ENCODE data around the gene TOB2. TPM values are rescaled to one million over a fixed set of nuclear protein-coding genes. Genes with fewer than 3 reads are reported as not detected.
"Not testable (repeated sequence)": the region's sequence is repeated elsewhere in the genome, so short reads cannot be mapped to it uniquely, and the experiment has no call there.

TOB2 gene
- total RNA-seq, 2 donors from 2014 or later: 38.5 to 40.8 TPM

DNA sequence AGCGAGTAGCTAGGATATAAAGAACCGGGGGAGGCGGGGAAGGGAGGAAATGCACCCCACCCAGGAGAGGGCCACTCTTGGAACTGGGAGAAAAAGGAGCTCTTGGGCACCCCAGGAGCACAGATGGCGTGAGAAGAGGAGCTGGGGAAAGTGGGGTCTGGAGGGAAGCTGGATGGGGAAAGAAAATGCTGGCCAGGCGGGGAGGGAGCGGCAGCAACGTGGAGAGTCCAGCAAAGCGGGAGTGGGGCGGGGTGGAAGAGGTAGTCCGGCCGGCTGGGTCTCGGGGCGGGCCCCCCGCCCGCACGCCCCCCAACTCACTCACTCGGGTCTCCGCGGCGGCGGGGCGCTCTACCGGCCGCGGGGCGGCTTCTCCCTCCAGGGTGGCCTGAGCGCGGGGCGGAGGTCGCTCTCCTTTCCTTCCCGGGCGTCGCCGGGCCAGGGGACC lies 522 bp downstream of the TOB2 start:
- Mint-ChIP-seq H3K4me3 (peak overlapping the region; percentile 85), H3K4me1 (peaks cover 11% of the 10 kb centered on the region), H3K27ac (peak overlapping the region; percentile 86), H3K27me3 (no peaks in the 10 kb centered on the region), H3K9me3 (no peaks in the 10 kb centered on the region), H3K36me3 (ENCODE audit: low read depth) (peaks cover 69% of the 10 kb centered on the region)
- no peak for ATAC-seq (replicated peaks)

DNA sequence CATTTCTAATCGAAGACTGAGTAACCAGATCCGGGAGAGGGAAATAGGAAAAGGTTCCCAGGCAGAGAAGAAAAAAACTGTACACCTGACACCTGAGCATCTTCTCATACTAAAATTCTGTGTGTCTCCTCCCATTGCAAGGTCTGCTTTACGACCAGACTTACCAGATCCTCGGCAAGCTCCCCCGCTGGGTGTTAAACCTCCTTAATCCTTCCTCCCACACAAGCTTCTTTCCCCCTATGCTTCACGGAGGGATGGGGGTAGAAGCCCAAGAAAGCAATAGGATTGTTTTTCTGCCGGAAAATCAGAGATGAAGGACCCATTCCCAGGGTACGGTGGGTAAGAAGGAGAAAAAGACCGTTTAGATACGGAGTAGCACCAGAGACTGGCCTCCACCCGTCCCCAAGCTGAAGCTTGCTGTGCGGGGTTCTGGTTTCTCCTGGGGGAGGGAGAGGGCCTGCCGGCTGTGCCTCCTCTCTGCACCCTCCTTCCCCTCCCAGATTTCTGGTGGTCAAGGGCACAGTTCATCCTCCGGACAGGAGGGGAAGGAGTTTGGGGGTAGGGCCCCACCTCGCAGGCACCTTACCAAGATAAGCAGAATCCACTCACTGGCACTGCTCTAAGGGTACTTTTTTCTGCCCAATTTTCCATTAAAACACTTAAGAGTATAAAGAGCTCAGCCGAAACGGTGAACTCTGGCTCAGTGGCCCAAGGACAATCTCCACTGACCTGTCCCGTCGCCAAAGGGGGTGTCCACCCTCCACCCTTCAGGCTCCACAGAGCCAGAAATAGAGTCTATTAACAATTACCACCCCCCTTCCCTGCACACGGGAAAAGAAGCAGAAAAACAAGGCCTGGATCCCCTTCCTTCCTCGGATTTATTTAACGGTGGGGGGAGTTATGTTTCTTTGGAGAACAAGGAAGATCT lies 1.2 kb downstream of the TOB2 start:
- peak overlapping the region; percentile 86 for H3K27ac Mint-ChIP-seq
- no peaks in the 10 kb centered on the region for H3K9me3 Mint-ChIP-seq
- no peak for ATAC-seq (replicated peaks)
- H3K36me3 Mint-ChIP-seq (ENCODE audit: low read depth): peaks cover 76% of the 10 kb centered on the region
- H3K27me3 Mint-ChIP-seq: no peaks in the 10 kb centered on the region
- H3K4me1 Mint-ChIP-seq: peaks cover 11% of the 10 kb centered on the region
- peak overlapping the region; percentile 85 for H3K4me3 Mint-ChIP-seq

DNA sequence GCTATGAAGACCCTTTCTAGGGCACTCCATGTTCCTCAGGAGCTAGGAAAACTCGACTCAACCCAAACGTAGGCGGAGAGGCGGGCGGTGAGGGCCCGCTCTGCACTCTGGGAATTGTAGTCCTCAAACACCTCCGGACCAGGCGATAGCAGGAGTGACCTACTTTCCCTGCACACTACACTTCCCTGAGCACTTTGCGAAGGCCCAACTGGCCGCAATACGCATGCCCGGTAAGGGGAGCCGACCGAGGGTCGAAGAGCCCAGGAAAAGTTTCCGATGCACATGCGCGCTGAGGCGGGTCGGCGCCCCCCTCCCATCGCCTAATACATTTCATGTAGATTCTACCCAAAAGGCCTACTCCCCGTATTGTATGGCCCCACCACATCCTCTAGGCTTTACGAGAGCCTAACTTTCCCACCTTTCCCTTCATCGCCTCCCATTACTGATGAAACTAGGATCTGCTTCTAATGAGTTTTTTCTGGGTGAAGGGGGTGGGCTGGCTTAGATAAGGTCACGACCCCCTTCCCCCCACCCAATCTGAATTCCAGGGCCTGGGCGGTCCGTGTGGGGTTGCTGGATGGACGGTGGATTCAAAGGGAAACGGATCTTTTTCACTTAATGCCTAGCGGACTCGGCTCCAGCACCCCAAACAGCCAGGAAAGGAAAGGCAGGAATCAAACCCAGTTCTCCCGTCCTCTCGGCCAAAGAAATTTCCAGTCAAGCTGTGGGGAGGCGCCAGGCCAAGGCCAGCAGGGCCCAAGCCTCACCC lies 2.1 kb downstream of the TOB2 start:
- Mint-ChIP-seq H3K36me3 (ENCODE audit: low read depth) (peaks cover 84% of the 10 kb centered on the region), H3K27me3 (no peaks in the 10 kb centered on the region), H3K4me1 (peaks cover 11% of the 10 kb centered on the region), H3K27ac (peak overlapping the region; percentile 86), H3K4me3 (peak overlapping the region; percentile 85), H3K9me3 (no peaks in the 10 kb centered on the region)
- ATAC-seq (replicated peaks): peak; percentile 70

DNA sequence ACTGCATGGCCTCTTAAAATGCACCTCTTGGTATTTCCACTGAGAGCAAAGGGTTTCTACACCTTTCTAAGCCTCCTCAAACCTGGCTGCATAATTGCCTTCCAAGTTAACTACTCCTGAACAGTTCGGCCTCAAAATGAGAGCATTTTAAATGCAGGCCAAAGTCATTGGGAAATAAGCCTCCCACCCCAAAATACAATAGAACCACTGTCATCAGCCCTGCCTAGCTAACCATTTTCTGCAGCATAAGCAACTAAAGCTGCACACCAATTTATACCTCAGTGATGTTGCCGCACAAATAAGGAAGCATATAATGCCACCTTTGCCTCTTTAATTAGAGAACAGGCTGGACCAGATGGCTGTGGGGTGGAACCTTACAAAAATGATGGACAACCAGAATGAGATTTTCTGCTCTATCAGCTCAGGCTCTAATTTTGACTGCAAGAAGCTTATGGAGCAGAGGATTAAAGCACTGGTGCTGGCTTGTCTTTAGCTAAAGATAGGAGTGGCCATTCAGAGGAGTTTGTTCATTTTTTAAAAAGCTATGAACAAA lies 4.3 kb downstream of the TOB2 start:
- Mint-ChIP-seq H3K9me3 (no peaks in the 10 kb centered on the region), H3K4me3 (peak overlapping the region; percentile 85), H3K27me3 (no peaks in the 10 kb centered on the region), H3K36me3 (ENCODE audit: low read depth) (peaks cover 95% of the 10 kb centered on the region), H3K27ac (peak overlapping the region; percentile 36), H3K4me1 (no peaks in the 10 kb centered on the region)
- ATAC-seq (replicated peaks): no peak

DNA sequence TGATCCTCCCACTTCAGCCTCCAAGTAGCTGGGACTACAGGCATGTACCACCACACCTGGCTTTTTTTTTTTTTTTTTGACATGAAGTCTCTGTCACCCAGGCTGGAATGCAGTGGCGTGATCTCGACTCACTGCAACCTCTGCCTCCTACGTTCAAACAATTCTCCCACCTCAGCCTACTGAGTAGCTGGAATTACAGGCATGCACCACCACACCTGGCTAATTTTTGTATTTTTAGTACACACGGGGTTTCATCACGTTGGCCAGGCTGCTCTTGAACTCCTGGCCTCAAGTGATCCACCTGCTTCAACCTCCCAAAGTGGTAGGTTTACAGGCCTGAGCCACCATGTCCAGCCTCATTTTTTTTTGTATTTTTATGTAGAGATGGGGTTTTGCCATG lies 6.1 kb downstream of the TOB2 start:
- ATAC-seq (replicated peaks); H3K27me3 Mint-ChIP-seq; H3K4me1 Mint-ChIP-seq; H3K4me3 Mint-ChIP-seq; H3K27ac Mint-ChIP-seq; H3K9me3 Mint-ChIP-seq: not testable (repeated sequence)
- peaks cover 96% of the 10 kb centered on the region for H3K36me3 Mint-ChIP-seq (ENCODE audit: low read depth)

- H3K9me3 Mint-ChIP-seq: no peaks in the 10 kb centered on the region
- H3K4me3 Mint-ChIP-seq: no peak overlapping the region
- H3K36me3 Mint-ChIP-seq (ENCODE audit: low read depth): peaks cover 94% of the 10 kb centered on the region
- no peaks in the 10 kb centered on the region for H3K27me3 Mint-ChIP-seq
- H3K27ac Mint-ChIP-seq: no peak overlapping the region
- no peak for ATAC-seq (replicated peaks)
- H3K4me1 Mint-ChIP-seq: no peaks in the 10 kb centered on the region
Measured at GRCh38 chr22:41437198-41437597, 9.4 kb downstream of the TOB2 start.

GRCh38 chr22:41436322-41437113 lies 10.1 kb downstream of the TOB2 start:
- Mint-ChIP-seq H3K4me1 (no peaks in the 10 kb centered on the region), H3K27me3 (no peaks in the 10 kb centered on the region), H3K36me3 (ENCODE audit: low read depth) (peaks cover 94% of the 10 kb centered on the region), H3K9me3 (no peaks in the 10 kb centered on the region), H3K27ac (peak overlapping the region; percentile 60), H3K4me3 (no peak overlapping the region)
- ATAC-seq (replicated peaks): no peak

DNA sequence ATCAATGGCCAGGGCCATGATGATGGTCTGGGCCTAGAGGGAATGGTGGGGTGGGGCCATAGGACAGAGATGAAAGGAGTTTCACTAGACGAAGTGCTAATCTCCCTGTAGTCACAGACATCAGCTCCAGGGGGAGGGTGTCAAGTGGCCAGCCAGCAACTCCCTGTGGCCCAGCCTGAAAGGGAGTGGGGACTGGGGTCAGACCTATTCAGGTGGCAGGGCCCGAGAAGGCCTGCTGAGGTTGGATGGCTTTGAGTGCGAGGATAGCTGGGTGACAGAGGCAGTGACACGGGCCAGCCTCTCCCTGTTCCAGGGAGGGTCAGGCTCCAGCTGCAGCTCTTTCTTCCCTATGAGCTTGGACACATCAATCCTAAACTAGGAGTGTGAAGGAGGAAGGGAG lies 11.0 kb downstream of the TOB2 start:
- ATAC-seq (replicated peaks): no peak
- no peaks in the 10 kb centered on the region for H3K27me3 Mint-ChIP-seq
- H3K36me3 Mint-ChIP-seq (ENCODE audit: low read depth): peaks cover 95% of the 10 kb centered on the region
- H3K4me3 Mint-ChIP-seq: no peak overlapping the region
- H3K9me3 Mint-ChIP-seq: no peaks in the 10 kb centered on the region
- H3K27ac Mint-ChIP-seq: no peak overlapping the region
- H3K4me1 Mint-ChIP-seq: no peaks in the 10 kb centered on the region

DNA sequence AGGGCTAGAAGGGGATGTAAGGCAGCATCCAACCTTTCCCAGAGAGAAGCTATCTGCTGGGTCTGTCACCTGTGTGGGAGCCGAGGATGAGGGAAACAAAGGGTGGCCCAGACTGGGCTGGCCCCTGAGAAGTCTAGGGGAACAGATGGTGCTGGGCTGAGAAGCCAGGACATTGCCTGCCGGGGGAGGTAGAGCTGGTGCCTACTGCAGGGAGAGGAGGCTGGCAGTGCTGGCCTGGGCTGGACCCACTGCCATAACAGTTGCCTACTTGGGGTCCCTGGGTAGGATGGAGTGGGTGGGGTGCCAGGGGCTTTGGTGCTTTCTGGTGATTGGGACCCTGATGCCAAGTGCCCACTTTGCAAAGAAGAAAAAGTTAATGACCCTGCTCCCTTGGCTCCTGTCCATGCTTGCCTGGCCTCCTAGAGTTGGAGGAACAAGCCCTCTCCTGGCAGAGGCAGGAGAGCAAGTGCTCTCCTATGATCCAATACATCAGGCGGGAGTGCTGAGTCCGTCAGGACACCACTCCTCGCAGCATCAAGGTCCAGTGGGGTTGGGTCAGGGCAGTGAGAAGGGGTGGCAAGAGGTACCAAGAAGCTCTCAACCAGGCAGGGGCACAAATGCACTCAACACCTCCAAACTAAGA lies 12.1 kb downstream of the TOB2 start:
- peaks cover 90% of the 10 kb centered on the region for H3K36me3 Mint-ChIP-seq (ENCODE audit: low read depth)
- not testable (repeated sequence) for H3K4me1 Mint-ChIP-seq; H3K4me3 Mint-ChIP-seq; H3K9me3 Mint-ChIP-seq; ATAC-seq (replicated peaks); H3K27ac Mint-ChIP-seq; H3K27me3 Mint-ChIP-seq

GRCh38 chr22:41433480-41433879 lies 13.1 kb downstream of the TOB2 start:
- H3K4me3 Mint-ChIP-seq; H3K4me1 Mint-ChIP-seq; ATAC-seq (replicated peaks); H3K27me3 Mint-ChIP-seq; H3K27ac Mint-ChIP-seq; H3K9me3 Mint-ChIP-seq: not testable (repeated sequence)
- H3K36me3 Mint-ChIP-seq (ENCODE audit: low read depth): peaks cover 80% of the 10 kb centered on the region

DNA sequence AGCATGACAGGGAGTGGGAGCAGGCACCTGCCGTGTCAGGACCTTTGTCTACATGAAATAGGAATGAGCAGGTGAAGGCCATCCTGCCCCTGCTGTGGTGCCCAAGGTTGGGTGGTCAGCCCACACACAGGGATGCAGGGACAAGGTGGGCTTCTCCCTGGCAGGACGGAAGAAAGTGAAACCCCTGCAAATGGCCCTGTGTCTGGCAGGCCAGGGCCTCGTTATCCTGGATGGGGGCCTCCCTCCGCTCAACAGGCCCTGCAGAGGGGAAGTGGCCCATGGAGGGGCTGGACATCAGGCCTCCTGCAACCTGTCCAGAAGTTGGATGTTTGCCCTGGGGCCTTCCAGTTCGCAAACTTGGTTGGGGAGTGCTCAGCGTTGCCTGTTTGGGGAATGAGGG lies 14.9 kb downstream of the TOB2 start:
- H3K9me3 Mint-ChIP-seq: no peaks in the 10 kb centered on the region
- no peak for ATAC-seq (replicated peaks)
- no peak overlapping the region for H3K27ac Mint-ChIP-seq
- peaks cover 4% of the 10 kb centered on the region for H3K4me1 Mint-ChIP-seq
- no peaks in the 10 kb centered on the region for H3K27me3 Mint-ChIP-seq
- H3K4me3 Mint-ChIP-seq: no peak overlapping the region
- H3K36me3 Mint-ChIP-seq (ENCODE audit: low read depth): peaks cover 70% of the 10 kb centered on the region

DNA sequence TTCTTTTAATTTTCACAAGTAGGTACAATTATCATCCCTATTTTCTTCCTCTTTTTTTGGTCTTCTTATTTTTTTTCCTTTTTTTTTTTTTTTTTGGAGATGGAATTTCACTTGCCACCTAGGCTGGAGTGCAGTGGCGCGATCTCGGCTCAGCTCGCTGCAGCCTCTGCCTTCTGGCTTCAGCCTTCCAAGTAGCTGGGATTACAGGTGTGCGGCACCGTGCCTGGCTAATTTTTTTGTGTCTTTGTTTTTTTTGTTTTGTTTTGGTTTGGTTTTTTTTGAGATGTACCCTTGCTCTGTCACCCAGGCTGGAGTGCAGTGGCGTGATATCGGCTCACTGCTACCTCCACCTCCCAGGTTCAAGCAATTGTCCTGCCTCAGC lies 16.7 kb downstream of the TOB2 start:
- Mint-ChIP-seq H3K27me3 (no peaks in the 10 kb centered on the region), H3K9me3 (no peaks in the 10 kb centered on the region), H3K4me3 (no peak overlapping the region), H3K36me3 (ENCODE audit: low read depth) (peaks cover 65% of the 10 kb centered on the region), H3K4me1 (peaks cover 13% of the 10 kb centered on the region), H3K27ac (peak overlapping the region; percentile 58)
- ATAC-seq (replicated peaks): no peak

DNA sequence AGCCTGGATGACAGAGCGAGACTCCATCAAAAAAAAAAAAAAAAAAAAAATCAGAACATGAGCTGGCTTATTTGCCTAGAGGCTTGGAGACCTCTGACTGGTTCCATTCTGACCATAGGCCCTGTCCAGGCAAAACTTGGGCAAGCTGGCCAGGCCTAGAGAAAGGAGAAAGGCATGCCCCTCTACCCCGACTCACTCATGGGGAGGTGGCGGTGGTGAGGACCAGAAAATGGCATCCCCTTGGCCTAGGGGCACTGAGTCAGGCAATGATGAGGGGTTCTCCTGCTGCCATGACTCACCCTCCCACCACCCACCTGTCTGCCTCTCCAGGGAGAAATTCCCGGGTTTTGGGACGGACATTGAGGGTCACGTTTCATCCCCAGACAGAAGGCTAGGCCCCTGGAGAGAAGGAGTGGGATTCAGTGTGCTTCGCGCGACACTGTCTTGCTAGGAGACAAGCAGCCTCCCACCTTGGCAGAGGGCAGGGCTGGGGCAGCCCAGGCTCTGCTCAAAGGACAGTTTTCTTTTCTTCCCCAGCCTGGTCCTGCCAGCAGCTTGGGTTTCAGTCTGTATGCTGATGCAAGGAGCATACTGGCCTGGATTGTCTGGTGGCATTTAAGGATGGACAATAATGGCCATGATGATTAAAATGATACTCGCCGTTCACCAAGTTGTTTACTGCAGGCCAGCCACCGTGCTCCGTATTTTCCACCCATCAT lies 17.2 kb downstream of the TOB2 start:
- Mint-ChIP-seq H3K4me1 (peaks cover 13% of the 10 kb centered on the region), H3K27me3 (no peaks in the 10 kb centered on the region), H3K27ac (peak overlapping the region; percentile 58), H3K4me3 (no peak overlapping the region), H3K9me3 (no peaks in the 10 kb centered on the region), H3K36me3 (ENCODE audit: low read depth) (peaks cover 63% of the 10 kb centered on the region)
- no peak for ATAC-seq (replicated peaks)

All from activated T-helper 17 cell treated with anti-CD3 and anti-CD28 coated beads, Interleukin-2, amount 50 U/mL, for 72 hours (primary cell).